Measurements from ENCODE around the gene TP53I3. TPM values are rescaled to one million over a fixed set of nuclear protein-coding genes. Genes with fewer than 3 reads are reported as not detected.

TP53I3 gene
- total and polyA plus RNA-seq, 2 of the 4 experiments (the other 2 are of a cell fraction), result 25.5 to 42.2 TPM

DNA sequence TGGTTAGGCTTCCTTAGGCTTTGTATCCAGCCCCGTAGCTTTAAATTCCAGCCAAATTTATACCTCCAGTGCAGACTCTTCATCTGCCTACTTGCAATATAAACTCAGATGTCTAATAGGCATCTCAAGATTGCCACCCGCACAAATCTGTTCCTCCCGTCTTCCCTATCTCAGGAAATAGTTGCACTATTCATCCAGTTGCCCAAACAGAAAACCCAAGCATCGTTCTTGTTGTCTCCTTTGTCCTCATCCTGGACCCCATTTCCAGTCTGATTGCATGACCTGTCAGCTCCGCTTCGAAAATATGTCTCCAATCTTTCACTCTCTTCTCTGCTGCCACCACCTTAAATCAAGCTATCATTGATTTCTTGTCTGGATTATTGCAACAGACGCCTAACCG is 32.8 kb downstream of the TP53I3 start:
- Histone ChIP-seq H4K20me1 (ENCODE audit: insufficient read depth, low read length) (no peaks in the 10 kb centered on the region), H3K9ac (ENCODE audit: low read depth, low read length) (no peak overlapping the region), H3K9me1 (ENCODE audit: insufficient read depth, low read length) (peaks cover 8% of the 10 kb centered on the region), H2BK5ac (ENCODE audit: low read depth, low read length, poor library complexity, severe bottlenecking) (no peak overlapping the region), H2BK20ac (ENCODE audit: low read depth, low read length) (no peak overlapping the region), H2AFZ (replicated peaks; ENCODE audit: low read length, poor library complexity) (no peak overlapping the region), H3K23ac (ENCODE audit: low read depth, low read length) (peak overlapping the region; percentile 6; the same call in 1 of the 2 replicates), H3K4me3 (ENCODE audit: insufficient read depth, low read depth, low read length) (no peak overlapping the region), H2AK9ac (replicated peaks; ENCODE audit: low read depth, low read length, poor library complexity) (no peak overlapping the region), H3K27me3 (ENCODE audit: control insufficient read depth, insufficient read depth, low read length) (no peaks in the 10 kb centered on the region), H4K8ac (ENCODE audit: low read depth in 2 of 2, low read length in 2 of 2) (no peak overlapping the region), H4K5ac (ENCODE audit: low read depth, low read length) (no peak overlapping the region), H3K56ac (ENCODE audit: extremely low read depth, insufficient read depth, low read length) (no peak overlapping the region), H3K18ac (ENCODE audit: low read depth, low read length) (no peak overlapping the region), H3K79me1 (ENCODE audit: low read depth in 1 of 2, low read length in 2 of 2) (peaks cover 3 to 8% of the 10 kb centered on the region in 2 experiments; a peak in 1 of 4 replicates), H3K4ac (ENCODE audit: low read depth, low read length) (no peak overlapping the region), H3K4me1 (ENCODE audit: control insufficient read depth, insufficient read depth, low read length) (no peaks in the 10 kb centered on the region), H2BK120ac (ENCODE audit: low read depth, low read length) (no peak overlapping the region), H3K27ac (ENCODE audit: insufficient read depth, low read length) (no peak overlapping the region), H4K91ac (ENCODE audit: insufficient read depth, low read depth, low read length) (no peak overlapping the region), H3K9me3 (ENCODE audit: control insufficient read depth, insufficient read depth, low read length) (no peaks in the 10 kb centered on the region), H3K14ac (replicated peaks; ENCODE audit: low read depth, low read length) (no peak overlapping the region), H2AK5ac (ENCODE audit: low read depth, low read length) (no peak overlapping the region), H3K4me2 (ENCODE audit: low read depth, low read length) (no peak overlapping the region), H2BK15ac (ENCODE audit: low read depth, low read length) (no peak overlapping the region), H3K36me3 (ENCODE audit: control insufficient read depth, insufficient read depth, low read length) (no peaks in the 10 kb centered on the region)
- dilution Hi-C loops (cut with HindIII; ENCODE audit: low sequenced_read_pairs, unreplicated experiment), result no loop called here
- 92% methylated on average over 6 of the region's 8 CpGs; no CpG with 5 or more reads in 1 of the 2 experiments for WGBS, 2 experiments (ENCODE audit: extremely low coverage in 2 of 2, insufficient read length in 1 of 2)
- DNase-seq (no peak), ATAC-seq (ENCODE audit: low read depth) (no peak)
- in situ Hi-C loops (cut with MboI; ENCODE audit: low sequenced_read_pairs), result no loop called here
- POLR2A ChIA-PET (ENCODE audit: unreplicated experiment), result no interaction called here
- TF ChIP-seq NFE2L2 (IDR thresholded peaks at IDR 0.05; ENCODE audit: low read depth, low read length) (no peak), RFX5 (IDR thresholded peaks at IDR 0.05; ENCODE audit: low read depth, low read length) (no peak), MAFK (IDR thresholded peaks at IDR 0.05; ENCODE audit: low read depth, low read length) (no peak), BHLHE40 (IDR thresholded peaks at IDR 0.05; ENCODE audit: low read depth, low read length) (no peak), RAD21 (IDR thresholded peaks at IDR 0.05; ENCODE audit: low read length) (no peak), POLR2A (IDR thresholded peaks at IDR 0.05; ENCODE audit: low read depth, low read length) (no peak), RCOR1 (IDR thresholded peaks at IDR 0.05; ENCODE audit: insufficient replicate concordance, low read length) (no peak), FOS (IDR thresholded peaks at IDR 0.05; ENCODE audit: low read depth, low read length) (no peak), MXI1 (IDR thresholded peaks at IDR 0.05; ENCODE audit: borderline replicate concordance, low read depth, low read length) (no peak), SMC3 (IDR thresholded peaks at IDR 0.05; ENCODE audit: low read depth, low read length) (no peak), CHD1 (IDR thresholded peaks at IDR 0.05; ENCODE audit: low read depth, low read length) (no peak), MAZ (IDR thresholded peaks at IDR 0.05; ENCODE audit: borderline replicate concordance, low read depth, low read length) (no peak), CEBPB (IDR thresholded peaks at IDR 0.05; ENCODE audit: low read depth, low read length) (no peak)
- TF ChIP-seq, protein P1, sequence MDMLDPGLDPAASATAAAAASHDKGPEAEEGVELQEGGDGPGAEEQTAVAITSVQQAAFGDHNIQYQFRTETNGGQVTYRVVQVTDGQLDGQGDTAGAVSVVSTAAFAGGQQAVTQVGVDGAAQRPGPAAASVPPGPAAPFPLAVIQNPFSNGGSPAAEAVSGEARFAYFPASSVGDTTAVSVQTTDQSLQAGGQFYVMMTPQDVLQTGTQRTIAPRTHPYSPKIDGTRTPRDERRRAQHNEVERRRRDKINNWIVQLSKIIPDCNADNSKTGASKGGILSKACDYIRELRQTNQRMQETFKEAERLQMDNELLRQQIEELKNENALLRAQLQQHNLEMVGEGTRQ (IDR thresholded peaks at IDR 0.05; ENCODE audit: low read depth, low read length), result no peak
- TF ChIP-seq, protein P2, sequence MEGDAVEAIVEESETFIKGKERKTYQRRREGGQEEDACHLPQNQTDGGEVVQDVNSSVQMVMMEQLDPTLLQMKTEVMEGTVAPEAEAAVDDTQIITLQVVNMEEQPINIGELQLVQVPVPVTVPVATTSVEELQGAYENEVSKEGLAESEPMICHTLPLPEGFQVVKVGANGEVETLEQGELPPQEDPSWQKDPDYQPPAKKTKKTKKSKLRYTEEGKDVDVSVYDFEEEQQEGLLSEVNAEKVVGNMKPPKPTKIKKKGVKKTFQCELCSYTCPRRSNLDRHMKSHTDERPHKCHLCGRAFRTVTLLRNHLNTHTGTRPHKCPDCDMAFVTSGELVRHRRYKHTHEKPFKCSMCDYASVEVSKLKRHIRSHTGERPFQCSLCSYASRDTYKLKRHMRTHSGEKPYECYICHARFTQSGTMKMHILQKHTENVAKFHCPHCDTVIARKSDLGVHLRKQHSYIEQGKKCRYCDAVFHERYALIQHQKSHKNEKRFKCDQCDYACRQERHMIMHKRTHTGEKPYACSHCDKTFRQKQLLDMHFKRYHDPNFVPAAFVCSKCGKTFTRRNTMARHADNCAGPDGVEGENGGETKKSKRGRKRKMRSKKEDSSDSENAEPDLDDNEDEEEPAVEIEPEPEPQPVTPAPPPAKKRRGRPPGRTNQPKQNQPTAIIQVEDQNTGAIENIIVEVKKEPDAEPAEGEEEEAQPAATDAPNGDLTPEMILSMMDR (conservative IDR thresholded peaks at IDR 0.05; ENCODE audit: low read depth, low read length), result no peak
- TF ChIP-seq, protein P3, sequence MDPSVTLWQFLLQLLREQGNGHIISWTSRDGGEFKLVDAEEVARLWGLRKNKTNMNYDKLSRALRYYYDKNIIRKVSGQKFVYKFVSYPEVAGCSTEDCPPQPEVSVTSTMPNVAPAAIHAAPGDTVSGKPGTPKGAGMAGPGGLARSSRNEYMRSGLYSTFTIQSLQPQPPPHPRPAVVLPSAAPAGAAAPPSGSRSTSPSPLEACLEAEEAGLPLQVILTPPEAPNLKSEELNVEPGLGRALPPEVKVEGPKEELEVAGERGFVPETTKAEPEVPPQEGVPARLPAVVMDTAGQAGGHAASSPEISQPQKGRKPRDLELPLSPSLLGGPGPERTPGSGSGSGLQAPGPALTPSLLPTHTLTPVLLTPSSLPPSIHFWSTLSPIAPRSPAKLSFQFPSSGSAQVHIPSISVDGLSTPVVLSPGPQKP (IDR thresholded peaks at IDR 0.05; ENCODE audit: borderline replicate concordance, low read depth, low read length), result no peak
- BruUV-seq (replicated peaks), result no TSS peak
- CTCF ChIA-PET, result no interaction called here
- intact Hi-C loops (cut with micrococcal nuclease), result no loop called here
